ENCODE measurements around the gene SIGLEC1.
A peak's percentile ranks its signal among the peaks of the same experiment; 100 is the strongest.

Gene SIGLEC1

GRCh38 chr20:3712279-3712873, at the start of gene SIGLEC1:
Gene SIGLEC1 (minus strand): TSS chr20:3712600. CDS start chr20:3707128, 5,472 bp downstream.
- DNase-seq (ENCODE audit: low read depth), result no peak

- no peak for DNase-seq (ENCODE audit: low read depth)
Measured at GRCh38 chr20:3760655-3761348, 48.4 kb upstream of the SIGLEC1 start.

DNA sequence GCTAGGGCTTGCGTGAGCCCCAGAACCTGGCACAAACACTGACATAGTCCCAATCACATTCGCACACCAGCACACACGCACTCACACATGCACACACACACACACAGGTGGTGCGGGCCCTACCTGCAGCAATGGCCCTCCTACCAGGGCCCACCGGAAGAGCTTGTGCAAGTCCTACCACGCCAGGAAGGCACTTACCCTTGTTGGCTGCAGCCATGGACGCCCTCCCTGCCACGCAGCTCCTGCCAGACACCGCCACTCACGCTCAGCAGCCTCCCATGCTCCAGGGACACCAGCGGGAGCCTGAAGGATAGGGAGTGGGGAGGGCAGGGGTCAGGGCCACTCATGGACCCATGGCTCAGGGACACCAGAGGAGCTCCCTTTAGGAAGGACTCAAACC, 47.5 kb upstream of the SIGLEC1 start:
- DNase-seq (ENCODE audit: low read depth), result no peak

DNA sequence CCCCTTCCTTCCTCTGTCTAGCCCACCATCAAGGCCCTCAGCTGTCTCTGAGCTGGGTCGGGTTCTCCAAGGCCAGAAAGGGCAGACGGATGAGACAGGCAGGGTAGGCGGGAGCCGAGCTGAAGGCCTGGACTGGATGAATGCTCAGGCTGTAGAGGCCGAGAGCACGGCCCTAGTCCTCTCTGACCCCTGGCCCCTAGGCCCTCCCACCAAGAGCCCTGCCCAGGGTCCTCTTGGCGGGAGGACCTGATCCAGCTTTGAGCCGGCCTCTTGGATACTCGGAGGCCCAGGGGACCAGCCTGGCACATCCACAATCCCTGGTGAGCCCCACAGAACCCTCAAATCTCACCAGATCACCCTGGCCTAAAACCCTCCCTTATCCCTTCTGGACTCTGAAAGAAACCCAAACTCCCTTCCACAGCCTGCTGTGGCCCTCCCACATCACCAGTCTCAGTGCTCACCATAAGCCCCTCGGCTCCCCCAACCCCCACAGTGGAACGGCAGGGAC, 47.0 kb upstream of the SIGLEC1 start:
- no peak for DNase-seq (ENCODE audit: low read depth)

- DNase-seq (ENCODE audit: low read depth), result no peak
Measured at GRCh38 chr20:3758566-3758965, 46.2 kb upstream of the SIGLEC1 start.

DNA sequence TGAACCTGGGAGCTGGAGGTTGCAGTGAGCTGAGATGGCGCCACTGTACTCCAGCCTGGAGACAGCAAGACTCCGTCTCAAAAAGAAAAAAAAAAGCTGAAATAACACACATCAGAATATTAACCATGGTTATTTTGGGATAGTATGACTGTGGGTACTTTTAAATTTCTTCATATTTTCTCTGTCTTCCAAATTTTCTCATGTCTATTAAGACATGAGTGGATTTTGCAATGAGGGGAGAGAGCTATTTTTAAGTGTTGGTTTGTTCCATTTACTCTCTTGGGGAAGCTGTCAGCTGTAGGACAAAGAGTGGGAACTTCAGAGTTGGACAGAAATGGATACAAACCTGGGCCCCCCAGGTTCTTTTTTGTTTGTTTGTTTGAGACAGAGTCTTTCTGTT, 44.9 kb upstream of the SIGLEC1 start:
- no peak for DNase-seq (ENCODE audit: low read depth)

DNA sequence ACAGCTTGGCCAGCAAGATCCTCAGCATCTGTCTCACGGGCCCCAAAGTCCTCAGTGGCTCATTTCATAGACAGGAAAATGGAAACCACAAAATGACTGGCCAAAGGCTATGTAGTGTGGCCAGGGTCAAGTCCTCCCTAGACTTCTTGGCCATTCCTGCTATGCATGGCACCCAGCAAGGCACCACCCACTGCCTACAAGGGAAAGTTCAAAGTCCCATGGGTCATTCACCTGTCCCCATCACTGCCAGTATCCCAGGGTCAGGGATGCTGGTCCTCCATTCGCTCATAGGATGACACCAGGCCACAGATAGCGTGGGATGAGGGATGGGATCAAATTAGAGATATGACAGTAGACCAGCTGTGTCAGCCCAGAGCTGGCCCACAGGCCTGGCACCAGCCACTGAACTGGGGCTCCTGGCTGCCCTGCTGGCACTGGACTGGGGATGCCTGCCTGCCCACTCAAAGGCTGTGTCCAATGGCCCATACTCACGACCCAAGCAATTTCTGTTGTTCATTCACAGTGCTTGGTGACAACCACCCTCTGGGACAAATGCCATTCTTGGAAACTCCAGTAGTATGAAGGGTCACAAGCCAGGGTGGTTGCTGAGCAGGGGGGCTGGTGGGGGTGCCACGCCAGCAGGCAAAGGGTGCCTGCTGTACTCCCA, 43.5 kb upstream of the SIGLEC1 start:
- DNase-seq (ENCODE audit: low read depth), result no peak

DNA sequence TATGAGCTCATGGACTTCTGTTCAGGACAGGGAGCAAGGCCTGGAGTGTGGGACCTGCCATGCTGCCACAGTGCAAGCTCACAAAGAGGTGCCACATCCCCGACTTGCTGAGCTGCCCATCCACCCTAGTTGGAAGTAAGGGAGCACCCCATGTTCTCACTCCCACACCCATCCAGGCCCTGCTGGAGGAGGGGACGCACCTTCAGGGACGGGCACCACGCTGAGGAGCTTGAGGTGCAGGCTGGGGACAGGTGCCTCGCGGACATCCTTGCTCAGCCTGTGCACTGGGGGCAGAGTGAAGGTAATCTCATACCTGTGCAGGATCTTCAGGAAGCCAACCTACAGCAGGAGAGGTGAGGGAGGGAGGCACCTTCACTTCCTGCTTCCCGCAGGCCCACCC, 42.9 kb upstream of the SIGLEC1 start:
- no peak for DNase-seq (ENCODE audit: low read depth)

GRCh38 chr20:3754276-3754630, 41.9 kb upstream of the SIGLEC1 start:
- no peak for DNase-seq (ENCODE audit: low read depth)

- no peak for DNase-seq (ENCODE audit: low read depth)
Measured at GRCh38 chr20:3753501-3754275, 41.3 kb upstream of the SIGLEC1 start.

DNA sequence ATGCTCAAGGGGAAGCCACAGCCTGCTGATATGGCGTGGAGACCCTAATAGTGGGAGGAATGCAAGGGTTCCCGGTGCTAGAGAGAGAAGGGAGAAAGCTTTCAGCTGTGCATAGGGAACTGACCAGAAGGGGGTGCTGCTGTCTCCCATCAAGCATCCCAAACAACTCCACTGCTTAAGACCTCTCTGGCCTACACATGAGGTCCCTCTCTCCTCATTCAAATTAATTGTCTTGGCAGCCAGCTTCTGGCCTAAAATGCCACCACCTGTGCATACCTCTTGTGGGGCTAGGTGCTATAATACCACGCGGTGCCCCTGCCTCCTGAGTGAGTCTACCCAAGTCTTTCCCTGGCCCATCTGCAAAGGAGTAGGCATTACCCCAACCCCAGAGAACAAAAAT, 40.7 kb upstream of the SIGLEC1 start:
- DNase-seq (ENCODE audit: low read depth), result peak; percentile 75

- DNase-seq (ENCODE audit: low read depth), result no peak
Measured at GRCh38 chr20:3752386-3752759, 40.0 kb upstream of the SIGLEC1 start.

GRCh38 chr20:3751675-3752385, 39.4 kb upstream of the SIGLEC1 start:
- no peak for DNase-seq (ENCODE audit: low read depth)

DNA sequence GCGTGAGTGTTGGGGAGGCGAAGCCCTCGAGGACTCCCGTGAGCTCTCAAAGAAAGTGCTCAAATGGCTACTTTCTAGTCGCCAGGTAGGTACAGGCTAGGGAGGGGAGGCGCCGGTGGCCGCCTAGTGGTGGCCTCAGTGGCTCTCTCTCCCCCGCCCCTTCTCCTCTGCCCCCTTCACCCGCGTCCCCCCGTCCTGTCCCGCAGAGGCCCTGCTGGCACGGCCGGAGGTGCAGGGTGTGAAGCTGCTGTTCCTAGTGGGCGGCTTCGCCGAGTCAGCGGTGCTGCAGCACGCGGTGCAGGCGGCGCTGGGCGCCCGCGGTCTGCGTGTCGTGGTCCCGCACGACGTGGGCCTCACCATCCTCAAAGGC, 38.9 kb upstream of the SIGLEC1 start:
- no peak for DNase-seq (ENCODE audit: low read depth)

DNA sequence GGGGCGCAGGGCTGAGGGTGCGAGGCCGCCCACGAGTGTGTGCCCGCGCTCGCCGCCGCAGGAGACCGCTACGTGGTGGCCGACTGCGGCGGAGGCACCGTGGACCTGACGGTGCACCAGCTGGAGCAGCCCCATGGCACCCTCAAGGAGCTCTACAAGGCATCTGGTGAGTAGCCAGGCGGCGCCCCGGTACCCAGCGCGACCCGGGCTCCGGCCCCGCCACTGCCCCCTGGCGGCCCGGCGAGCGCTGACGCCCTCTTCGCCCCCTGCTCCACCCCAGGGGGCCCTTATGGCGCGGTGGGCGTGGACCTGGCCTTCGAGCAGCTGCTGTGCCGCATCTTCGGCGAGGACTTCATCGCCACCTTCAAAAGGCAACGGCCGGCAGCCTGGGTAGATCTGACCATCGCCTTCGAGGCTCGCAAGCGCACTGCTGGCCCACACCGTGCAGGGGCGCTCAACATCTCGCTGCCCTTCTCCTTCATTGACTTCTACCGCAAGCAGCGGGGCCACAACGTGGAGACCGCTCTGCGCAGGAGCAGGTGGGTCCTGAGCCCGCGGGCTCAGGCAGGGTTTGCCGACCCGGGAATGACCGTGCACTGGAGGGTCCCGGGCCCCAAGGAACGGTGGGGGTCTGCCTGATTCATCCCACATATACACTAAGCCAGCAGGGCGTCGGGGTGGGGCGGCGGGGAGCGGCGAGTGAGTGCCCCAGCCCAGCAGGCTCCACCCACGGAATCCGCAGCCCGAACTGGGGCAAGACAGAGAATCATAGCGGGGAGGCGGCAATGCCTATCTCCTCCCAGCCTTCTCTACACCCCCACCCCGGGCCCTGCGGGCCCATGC, 37.5 kb upstream of the SIGLEC1 start:
- no peak for DNase-seq (ENCODE audit: low read depth)

DNA sequence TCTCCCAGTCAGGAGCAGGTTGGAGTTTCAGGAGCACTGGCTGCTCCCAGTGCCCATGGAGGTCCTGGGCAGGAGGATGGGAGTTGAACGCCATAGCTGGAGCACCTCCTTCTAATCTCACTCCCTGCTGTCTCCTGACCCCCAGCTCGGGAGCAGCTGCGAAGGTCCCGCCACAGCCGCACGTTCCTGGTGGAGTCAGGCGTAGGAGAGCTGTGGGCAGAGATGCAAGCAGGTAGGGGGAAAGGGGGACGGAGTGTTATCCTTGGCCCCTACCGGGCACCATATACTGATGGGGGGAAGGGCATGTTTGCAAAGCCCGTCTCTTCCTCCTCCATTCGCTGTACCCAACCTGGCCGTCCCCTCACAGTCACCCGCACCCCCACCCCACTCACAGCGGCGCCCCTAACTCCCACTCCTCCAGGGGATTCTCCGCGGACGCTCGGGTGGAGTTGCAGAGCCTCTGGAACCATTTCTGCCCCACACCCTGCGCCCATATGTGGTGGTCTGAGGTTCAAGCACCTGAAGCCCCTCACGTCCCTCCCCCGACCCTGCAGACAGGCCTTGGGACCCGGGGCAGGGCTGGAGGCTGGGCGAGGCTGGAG, 36.8 kb upstream of the SIGLEC1 start:
- no peak for DNase-seq (ENCODE audit: low read depth)

- DNase-seq (ENCODE audit: low read depth), result no peak
Measured at GRCh38 chr20:3748073-3748472, 35.7 kb upstream of the SIGLEC1 start.

- DNase-seq (ENCODE audit: low read depth), result no peak
Measured at GRCh38 chr20:3747471-3747870, 35.1 kb upstream of the SIGLEC1 start.

GRCh38 chr20:3745686-3746173, 33.3 kb upstream of the SIGLEC1 start:
- no peak for DNase-seq (ENCODE audit: low read depth)

All from iris pigment epithelial cell (primary cell).